Trophoblast cell (in vitro differentiated cells and primary cell): ENCODE data around the gene MAPKAPK2.

Experiments
- DNase-seq, 2 donors: peaks; one replicate each; pipeline ENCODE4 v3.0.0-alpha.2; 2016
- H2AFZ ChIP-seq: 2 replicates; pipeline ENCODE4 v1.6.1; 2013; ENCODE audit warnings: low read length, moderate library complexity, mild to moderate bottlenecking; ENCODE audit not compliant: insufficient read depth, poor library complexity
- H2AK5ac ChIP-seq: 2 replicates; pipeline ENCODE4 v1.6.1; 2013; ENCODE audit warnings: mild to moderate bottlenecking, low read length
- H2BK120ac ChIP-seq: 2 replicates; pipeline ENCODE4 v1.6.1; 2013; ENCODE audit warnings: low read length, mild to moderate bottlenecking, moderate library complexity; ENCODE audit not compliant: insufficient read depth, poor library complexity
- H2BK12ac ChIP-seq: 2 replicates; pipeline ENCODE4 v1.6.1; 2013; ENCODE audit warnings: mild to moderate bottlenecking, low read length, moderate library complexity
- H2BK5ac ChIP-seq: 2 replicates; pipeline ENCODE4 v1.6.1; 2013; ENCODE audit warnings: low read length, low read depth, moderate library complexity, mild to moderate bottlenecking; ENCODE audit not compliant: poor library complexity
- H3K14ac ChIP-seq: 2 replicates; pipeline ENCODE4 v1.6.1; 2013; ENCODE audit warnings: mild to moderate bottlenecking, low read length
- H3K18ac ChIP-seq: 2 replicates; pipeline ENCODE4 v1.6.1; 2013; ENCODE audit warnings: mild to moderate bottlenecking, low read length
- H3K23ac ChIP-seq: 2 replicates; pipeline ENCODE4 v1.6.1; 2013; ENCODE audit warnings: low read length
- H3K27ac ChIP-seq: 2 replicates; pipeline ENCODE4 v1.5.1; 2013; ENCODE audit warnings: low read depth, mild to moderate bottlenecking, inconsistent platforms, low read length, moderate library complexity
- H3K27me3 ChIP-seq: 2 replicates; pipeline ENCODE4 v1.6.1; 2013; ENCODE audit warnings: inconsistent platforms, mild to moderate bottlenecking, low read length, moderate library complexity; ENCODE audit not compliant: insufficient read depth
- H3K36me3 ChIP-seq, 2 experiments: 1 replicate in 1 of 2; 2 replicates in 1 of 2; pipeline ENCODE4 v1.6.1; 2013; ENCODE audit warnings: low read length in 2 of 2, mild to moderate bottlenecking in 2 of 2, moderate library complexity in 1 of 2; ENCODE audit not compliant: insufficient read depth in 2 of 2, control insufficient read depth in 1 of 2
- H3K4ac ChIP-seq: 2 replicates; pipeline ENCODE4 v1.6.1; 2013; ENCODE audit warnings: low read depth, mild to moderate bottlenecking, low read length, moderate library complexity
- H3K4me1 ChIP-seq, 2 experiments: 1 replicate in 1 of 2; 2 replicates in 1 of 2; pipeline ENCODE4 v1.6.1; 2013; ENCODE audit warnings: low read length in 2 of 2, mild to moderate bottlenecking in 2 of 2, moderate library complexity in 1 of 2; ENCODE audit not compliant: insufficient read depth in 2 of 2, control insufficient read depth in 1 of 2
- H3K4me2 ChIP-seq: 2 replicates; pipeline ENCODE4 v1.6.1; 2013; ENCODE audit warnings: inconsistent platforms, mild to moderate bottlenecking, low read length, moderate library complexity
- H3K4me3 ChIP-seq: 2 replicates; pipeline ENCODE4 v1.5.1; 2013; ENCODE audit warnings: mild to moderate bottlenecking, low read depth, low read length, inconsistent platforms
- H3K79me1 ChIP-seq: one replicate; pipeline ENCODE4 v1.6.1; 2013; ENCODE audit warnings: low read length
- H3K79me2 ChIP-seq: 2 replicates; pipeline ENCODE4 v1.6.1; 2013; ENCODE audit warnings: low read length, mild to moderate bottlenecking; ENCODE audit not compliant: control insufficient read depth, insufficient read depth, poor library complexity
- H3K9ac ChIP-seq: 2 replicates; pipeline ENCODE4 v1.6.1; 2013; ENCODE audit warnings: mild to moderate bottlenecking, low read length
- H3K9me3 ChIP-seq: 2 replicates; pipeline ENCODE4 v1.6.1; 2013; ENCODE audit warnings: low read depth, mild to moderate bottlenecking, control low read depth, inconsistent platforms, low read length; ENCODE audit not compliant: insufficient read depth
- H4K12ac ChIP-seq: 2 replicates; pipeline ENCODE4 v1.6.1; 2013; ENCODE audit warnings: low read depth, mild to moderate bottlenecking, low read length, moderate library complexity
- H4K8ac ChIP-seq: 2 replicates; pipeline ENCODE4 v1.6.1; 2013; ENCODE audit warnings: low read depth, mild to moderate bottlenecking, low read length, moderate library complexity
- H4K91ac ChIP-seq: one replicate; pipeline ENCODE4 v1.6.1; 2013; ENCODE audit warnings: low read depth, mild to moderate bottlenecking, low read length, moderate library complexity
- WGBS: extraction: QIAGEN DNeasy Blood & Tissue Kit; methylation state at CpG from one replicate; pipeline ENCODE4 v1.1.7; 2013; ENCODE audit warnings: missing lambda C conversion rate; ENCODE audit not compliant: insufficient read length, insufficient coverage; ENCODE audit errors: extremely low coverage; 5-methylcytosine and 5-hydroxymethylcytosine counted together

The MAPKAPK2 gene

GRCh38 chr1:206716870-206717673 lies 32.4 kb downstream of the MAPKAPK2 start:
- Histone ChIP-seq H3K27ac (no peak overlapping the region), H3K27me3 (no peaks in the 10 kb centered on the region), H2BK5ac (no peak overlapping the region), H3K79me1 (no peaks in the 10 kb centered on the region), H3K9me3 (no peaks in the 10 kb centered on the region), H3K14ac (no peak overlapping the region), H3K23ac (no peak overlapping the region), H2AK5ac (no peak overlapping the region), H3K9ac (no peak overlapping the region), H3K4me1 (peaks cover 9 to 13% of the 10 kb centered on the region in 2 experiments), H2BK12ac (no peak overlapping the region), H3K4me2 (no peak overlapping the region), H4K12ac (no peak overlapping the region), H4K91ac (no peak overlapping the region), H3K4me3 (no peak overlapping the region), H4K8ac (no peak overlapping the region), H3K18ac (no peak overlapping the region), H3K4ac (peak overlapping the region; percentile 4), H3K36me3 (no peaks in the 10 kb centered on the region), H3K79me2 (peaks cover 1% of the 10 kb centered on the region), H2BK120ac (no peak overlapping the region), H2AFZ (no peak overlapping the region)
- no peak for DNase-seq
- WGBS = no CpG with 5 or more reads among the region's 8 CpGs

DNA sequence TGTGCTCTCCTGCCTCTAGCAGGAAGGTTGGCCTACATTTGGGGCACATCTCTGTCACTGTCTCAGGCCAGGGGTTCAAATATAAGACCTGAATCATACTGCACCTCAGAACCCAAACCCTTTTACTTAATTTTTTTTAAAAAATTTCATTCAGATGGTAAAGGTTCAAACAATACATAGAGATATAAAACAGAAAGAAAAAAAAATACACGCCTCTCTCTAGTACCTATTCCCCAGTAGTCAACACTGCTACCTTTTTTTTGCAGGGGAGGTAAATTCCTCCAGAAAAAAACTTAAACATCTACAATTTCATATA lies 32.9 kb downstream of the MAPKAPK2 start:
- H3K4me3 ChIP-seq = no peak overlapping the region
- no peak overlapping the region for H3K27ac ChIP-seq
- H2BK5ac ChIP-seq = no peak overlapping the region
- no peak overlapping the region for H2BK120ac ChIP-seq
- WGBS = no CpG with 5 or more reads among the region's 1 CpG
- no peak overlapping the region for H2AK5ac ChIP-seq
- H3K79me1 ChIP-seq = no peaks in the 10 kb centered on the region
- no peak for DNase-seq
- H3K4me2 ChIP-seq = no peak overlapping the region
- no peak overlapping the region for H3K14ac ChIP-seq
- H4K8ac ChIP-seq = no peak overlapping the region
- no peak overlapping the region for H3K18ac ChIP-seq
- H3K9me3 ChIP-seq = no peaks in the 10 kb centered on the region
- H3K4me1 ChIP-seq = peaks cover 10 to 13% of the 10 kb centered on the region in 2 experiments
- H2AFZ ChIP-seq = no peak overlapping the region
- no peaks in the 10 kb centered on the region for H3K27me3 ChIP-seq
- no peak overlapping the region for H4K12ac ChIP-seq
- H3K36me3 ChIP-seq = no peaks in the 10 kb centered on the region
- H3K4ac ChIP-seq = no peak overlapping the region
- H3K9ac ChIP-seq = no peak overlapping the region
- H3K23ac ChIP-seq = no peak overlapping the region
- H2BK12ac ChIP-seq = no peak overlapping the region
- H4K91ac ChIP-seq = no peak overlapping the region
- peaks cover 1% of the 10 kb centered on the region for H3K79me2 ChIP-seq

- Histone ChIP-seq H4K91ac (no peak overlapping the region), H3K79me1 (no peaks in the 10 kb centered on the region), H3K27me3 (no peaks in the 10 kb centered on the region), H3K79me2 (peaks cover 1% of the 10 kb centered on the region), H2BK120ac (no peak overlapping the region), H3K4me1 (peaks cover 10 to 13% of the 10 kb centered on the region in 2 experiments), H3K27ac (no peak overlapping the region), H2AK5ac (no peak overlapping the region), H3K18ac (no peak overlapping the region), H3K36me3 (no peaks in the 10 kb centered on the region), H4K8ac (no peak overlapping the region), H3K14ac (no peak overlapping the region), H3K4ac (no peak overlapping the region), H2AFZ (no peak overlapping the region), H3K9me3 (no peaks in the 10 kb centered on the region), H3K4me3 (no peak overlapping the region), H4K12ac (no peak overlapping the region), H2BK12ac (no peak overlapping the region), H3K23ac (no peak overlapping the region), H3K4me2 (no peak overlapping the region), H3K9ac (no peak overlapping the region), H2BK5ac (no peak overlapping the region)
- DNase-seq = no peak
- no CpG with 5 or more reads among the region's 10 CpGs for WGBS
Measured at GRCh38 chr1:206719169-206719839, 34.6 kb downstream of the MAPKAPK2 start.

- WGBS = no CpG with 5 or more reads among the region's 1 CpG
- H3K79me1 ChIP-seq = no peaks in the 10 kb centered on the region
- H3K4me2 ChIP-seq = no peak overlapping the region
- no peak overlapping the region for H2BK5ac ChIP-seq
- DNase-seq = no peak
- H3K4me3 ChIP-seq = no peak overlapping the region
- H2BK12ac ChIP-seq = no peak overlapping the region
- no peak overlapping the region for H3K27ac ChIP-seq
- no peak overlapping the region for H3K9ac ChIP-seq
- peaks cover 10 to 13% of the 10 kb centered on the region in 2 experiments for H3K4me1 ChIP-seq
- H3K79me2 ChIP-seq = peaks cover 1% of the 10 kb centered on the region
- H3K4ac ChIP-seq = no peak overlapping the region
- no peak overlapping the region for H3K18ac ChIP-seq
- H4K12ac ChIP-seq = no peak overlapping the region
- no peak overlapping the region for H2AFZ ChIP-seq
- H2AK5ac ChIP-seq = no peak overlapping the region
- H3K9me3 ChIP-seq = no peaks in the 10 kb centered on the region
- H3K36me3 ChIP-seq = no peaks in the 10 kb centered on the region
- H2BK120ac ChIP-seq = no peak overlapping the region
- no peak overlapping the region for H4K91ac ChIP-seq
- H3K27me3 ChIP-seq = no peaks in the 10 kb centered on the region
- H3K14ac ChIP-seq = no peak overlapping the region
- H4K8ac ChIP-seq = no peak overlapping the region
- H3K23ac ChIP-seq = no peak overlapping the region
Measured at GRCh38 chr1:206721454-206721853, 36.7 kb downstream of the MAPKAPK2 start.
